ENCODE measurements around the gene ABCA9. TPM values are rescaled to one million over a fixed set of nuclear protein-coding genes. Genes with fewer than 3 reads are reported as not detected.
A peak's percentile ranks its signal among the peaks of the same experiment; 100 is the strongest.

Gene ABCA9
- total RNA-seq, 1 experiment from 2014 or later = not detected

- no peak overlapping the region for H4K8ac ChIP-seq (replicated peaks; ENCODE audit: insufficient read length, low read depth, low read length)
- H3K23ac ChIP-seq (ENCODE audit: insufficient read length, low read depth, low read length) = no peak overlapping the region
- DNase-seq = peak; percentile 92
- Mint-ChIP-seq H3K9me3 (peaks cover 0 to 10% of the 10 kb centered on the region in 2 experiments; a peak in 4 of 5 replicates), H3K27me3 (ENCODE audit: low read depth) (peaks cover 2% of the 10 kb centered on the region), H3K4me1 (0 out of 4 replicates have a peak, but pooled peaks cover 0 to 2% of the 10 kb centered on the region in 2 experiments), H3K36me3 (ENCODE audit: insufficient read depth in 1 of 3, low read depth in 3 of 3) (peaks cover 0 to 10% (median 2%) of the 10 kb centered on the region in 3 experiments; a peak in 3 of 7 replicates), H3K4me3 (no peak overlapping the region), H3K27ac (no peak overlapping the region)
- H3K4ac ChIP-seq (ENCODE audit: low read depth, low read length) = no peak overlapping the region
- H3T11ph ChIP-seq (ENCODE audit: low read length) = no peak overlapping the region
- H3K27ac ChIP-seq (ENCODE audit: insufficient read length, low read depth, low read length) = no peak overlapping the region
- no peaks in the 10 kb centered on the region for H3K79me1 ChIP-seq (ENCODE audit: insufficient read depth, low read depth, low read length, poor library complexity, severe bottlenecking)
- no peaks in the 10 kb centered on the region for H3K79me2 ChIP-seq (ENCODE audit: insufficient read depth, low read length)
- H2BK5ac ChIP-seq (ENCODE audit: insufficient read length, low read length) = no peak overlapping the region
- no peak overlapping the region for H2BK120ac ChIP-seq (ENCODE audit: low read depth, low read length, poor library complexity, severe bottlenecking)
- H3K9me3 ChIP-seq (ENCODE audit: control insufficient read depth, low read depth, low read length) = no peaks in the 10 kb centered on the region
- no peak overlapping the region for H3K9ac ChIP-seq (ENCODE audit: extremely low read depth, insufficient read length, low read length)
- no peak overlapping the region for H2BK12ac ChIP-seq (ENCODE audit: insufficient read length, low read depth, low read length)
- no peak overlapping the region for H3K14ac ChIP-seq (ENCODE audit: insufficient read depth, low read length)
- no peaks in the 10 kb centered on the region for H3K4me1 ChIP-seq (ENCODE audit: insufficient read depth, low read length)
- no peak overlapping the region for H3K18ac ChIP-seq (ENCODE audit: insufficient read length, low read depth, low read length)
- no peak overlapping the region for H3K56ac ChIP-seq (ENCODE audit: insufficient read length, low read depth, low read length)
- H2AK5ac ChIP-seq (ENCODE audit: insufficient read length, low read length) = no peak overlapping the region
- TF ChIP-seq CTCF (conservative IDR thresholded peaks at IDR 0.05) = peak; percentile 78
- H2AFZ ChIP-seq (ENCODE audit: low read length) = no peak overlapping the region
- H2BK15ac ChIP-seq (ENCODE audit: low read depth, low read length) = no peak overlapping the region
- no peak overlapping the region for H4K91ac ChIP-seq (ENCODE audit: insufficient read length, low read depth, low read length)
- H3K27me3 ChIP-seq (ENCODE audit: insufficient read depth, low read length) = no peaks in the 10 kb centered on the region
- no peak overlapping the region for H3K4me2 ChIP-seq (ENCODE audit: insufficient read depth, insufficient read length, low read length)
- no peak overlapping the region for H2BK20ac ChIP-seq (ENCODE audit: low read depth, low read length, poor library complexity, severe bottlenecking)
- H3K23me2 ChIP-seq (ENCODE audit: insufficient read length, low read depth, low read length, poor library complexity, severe bottlenecking) = no peaks in the 10 kb centered on the region
- H4K20me1 ChIP-seq (ENCODE audit: control insufficient read depth, insufficient read depth, insufficient read length) = no peaks in the 10 kb centered on the region
- H4K5ac ChIP-seq (ENCODE audit: insufficient read length, low read depth, low read length) = no peak overlapping the region
- no CpG with 5 or more reads among the region's 13 CpGs for WGBS (ENCODE audit: extremely low coverage, insufficient read length, low lambda C conversion rate)
Observed at GRCh38 chr17:69084911-69085310, 24.2 kb upstream of the ABCA9 start.

All from H9 (cell line).